Brain pericyte (primary cell): ENCODE measurements around the gene FNIP1.
"Not testable (repeated sequence)": the region's sequence is repeated elsewhere in the genome, so short reads cannot be mapped to it uniquely, and the experiment has no call there.

Experiments used
- DNase-seq: peaks from one replicate; pipeline ENCODE4 v3.0.0-alpha.2; 2012; ENCODE audit warnings: low read depth, low spot score

The FNIP1 gene

GRCh38 chr5:131684595-131684994, 112.2 kb downstream of the FNIP1 start:
- DNase-seq = no peak

DNA sequence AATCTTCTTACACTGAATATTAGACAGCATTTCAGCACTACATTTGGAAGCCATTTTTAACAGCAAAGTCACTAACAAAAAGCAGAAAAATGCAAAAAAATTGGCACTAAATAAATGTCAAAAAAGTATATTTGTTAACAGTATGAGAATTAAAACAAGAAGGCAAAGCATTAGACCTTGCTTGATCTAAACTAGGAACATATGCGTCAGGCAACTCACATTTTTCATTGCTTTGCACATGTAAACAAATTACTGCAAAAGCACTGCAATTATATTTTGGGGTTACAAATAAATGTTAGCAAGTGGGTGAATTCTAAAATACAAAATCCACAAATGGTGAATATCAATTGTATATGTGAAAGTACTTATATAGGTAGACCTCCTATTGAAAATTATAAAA, 112.8 kb downstream of the FNIP1 start:
- DNase-seq = no peak

GRCh38 chr5:131682826-131683225, 114.0 kb downstream of the FNIP1 start:
- DNase-seq = no peak

DNA sequence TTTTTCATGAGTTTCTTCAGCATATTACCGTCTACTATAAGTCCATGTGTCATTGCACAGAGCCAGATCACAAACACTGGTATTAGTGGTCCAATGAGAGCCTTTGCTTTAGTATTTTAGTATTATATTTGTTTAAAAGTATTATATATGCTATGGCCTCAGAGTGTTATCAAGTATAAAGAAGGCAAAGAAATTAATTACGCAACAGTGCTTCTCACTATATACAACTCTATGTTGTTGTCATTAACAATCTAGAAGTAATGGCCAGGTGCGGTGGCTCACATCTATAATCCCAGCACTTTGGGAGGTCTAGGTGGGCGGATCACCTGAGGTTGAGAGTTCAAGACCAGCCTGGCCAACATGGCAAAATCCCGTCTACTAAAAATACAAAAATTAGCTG, 114.6 kb downstream of the FNIP1 start:
- no peak for DNase-seq

- no peak for DNase-seq
Measured at GRCh38 chr5:131679911-131680310, 116.9 kb downstream of the FNIP1 start.

- not testable (repeated sequence) for DNase-seq
Measured at GRCh38 chr5:131678273-131678672, 118.5 kb downstream of the FNIP1 start.

GRCh38 chr5:131677115-131677514, 119.7 kb downstream of the FNIP1 start:
- DNase-seq = no peak

DNA sequence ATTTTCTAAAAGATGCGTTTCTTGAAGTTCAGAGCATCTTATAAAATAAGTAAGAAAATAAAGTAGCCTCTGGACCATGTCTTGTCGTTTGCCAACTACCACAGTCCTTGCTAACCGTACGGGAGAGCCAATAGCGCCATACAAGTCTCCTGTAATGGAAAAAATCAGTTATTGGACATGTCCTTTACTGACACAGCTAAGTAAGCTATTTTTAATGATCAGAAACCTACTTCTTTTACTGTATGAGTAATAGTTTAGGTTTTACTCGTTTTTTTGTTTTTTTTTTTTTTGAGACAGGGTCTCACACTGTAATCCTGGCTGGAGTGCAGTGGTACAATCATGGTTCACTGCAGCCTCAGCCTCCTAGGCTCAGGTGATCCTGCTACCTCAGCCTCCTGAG, 124.0 kb downstream of the FNIP1 start:
- DNase-seq = no peak

DNA sequence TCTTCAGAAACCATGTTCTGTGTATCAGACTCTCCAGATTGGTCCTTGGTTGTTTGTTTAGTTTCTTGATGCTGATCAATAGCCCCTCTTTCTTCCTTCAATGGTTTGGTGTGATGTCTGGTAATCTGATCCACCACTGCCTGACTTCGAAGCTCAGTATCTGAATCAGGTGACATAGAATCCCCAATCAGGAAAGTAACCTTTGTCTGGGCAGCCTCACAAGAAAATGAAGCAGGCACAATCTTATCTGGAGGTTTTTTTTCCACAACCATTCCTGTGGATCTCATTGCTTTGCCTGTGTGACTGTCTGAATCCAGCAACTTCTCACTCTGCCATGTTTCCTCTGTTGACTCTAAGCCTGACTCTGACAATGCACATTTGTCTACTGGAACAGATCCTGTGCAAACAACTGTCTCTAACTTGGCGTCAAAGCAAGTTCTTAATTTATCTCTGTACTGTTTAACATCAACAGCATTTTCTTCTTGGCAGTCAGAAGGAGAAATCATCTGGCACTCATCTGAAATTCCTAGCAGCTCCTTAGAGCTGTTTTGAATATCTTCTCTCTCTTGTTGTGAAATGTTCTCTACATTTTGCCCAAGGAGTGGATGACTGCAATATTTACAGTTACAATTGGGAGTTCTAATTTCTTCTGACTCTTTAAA, 124.7 kb downstream of the FNIP1 start:
- DNase-seq = no peak

- DNase-seq = no peak
Measured at GRCh38 chr5:131671409-131671808, 125.4 kb downstream of the FNIP1 start.

- DNase-seq = no peak
Measured at GRCh38 chr5:131664929-131665328, 131.9 kb downstream of the FNIP1 start.

GRCh38 chr5:131661933-131662332, 134.9 kb downstream of the FNIP1 start:
- DNase-seq = no peak

DNA sequence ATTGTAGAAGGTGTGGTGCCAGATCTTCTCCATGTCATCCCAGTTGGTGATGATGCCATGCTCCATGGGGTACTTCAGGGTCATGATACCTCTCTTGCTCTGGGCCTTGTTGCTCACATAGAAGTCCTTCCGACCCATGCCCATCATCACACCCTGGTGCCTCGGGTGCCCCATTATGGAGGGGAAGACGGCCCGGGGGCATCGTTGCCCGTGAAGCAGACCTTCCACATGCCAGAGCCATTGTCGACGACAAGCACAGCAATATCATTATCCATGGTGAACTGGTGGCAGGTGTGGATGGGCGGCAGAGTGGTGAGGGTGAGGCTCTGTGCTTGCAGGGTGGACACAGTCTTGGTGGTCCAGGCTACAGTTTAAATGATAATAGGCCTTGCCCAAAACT, 137.0 kb downstream of the FNIP1 start:
- DNase-seq = no peak

DNA sequence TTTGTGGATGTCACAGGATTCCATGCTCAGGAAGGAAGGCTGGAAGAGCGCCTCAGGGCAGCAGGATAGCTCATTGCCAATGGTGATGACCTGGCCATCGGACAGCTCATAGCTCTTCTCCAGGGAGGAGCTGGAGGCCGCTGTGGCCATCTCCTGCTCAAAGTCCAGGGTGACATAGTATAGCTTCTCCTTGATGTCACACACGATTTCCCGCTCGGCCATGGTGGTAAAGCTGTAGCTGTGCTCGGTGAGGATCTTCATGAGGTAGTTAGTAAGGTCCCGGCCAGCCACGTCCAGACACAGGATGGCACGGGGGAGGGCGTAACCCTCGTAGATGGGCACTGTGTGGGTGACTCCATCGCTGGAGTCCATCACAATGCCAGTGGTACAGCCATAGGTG, 137.5 kb downstream of the FNIP1 start:
- no peak for DNase-seq

DNA sequence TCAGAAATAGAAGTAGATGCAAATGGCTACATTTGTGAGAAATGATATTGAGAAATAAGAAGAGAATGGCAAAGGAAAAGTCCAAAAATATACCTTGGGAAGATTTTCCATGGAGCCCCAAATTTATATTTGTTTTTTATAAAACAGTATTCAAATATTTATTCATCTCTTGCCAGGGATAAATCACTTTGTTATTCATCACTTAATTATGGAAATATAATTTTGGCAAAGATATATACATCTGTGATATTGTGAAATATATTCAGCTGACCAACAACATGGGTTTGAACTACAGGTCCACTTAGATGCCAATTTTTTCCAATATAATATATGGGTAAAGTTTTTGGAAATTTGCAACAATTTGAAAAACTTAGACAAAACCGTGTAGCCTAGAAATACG, 142.0 kb downstream of the FNIP1 start:
- DNase-seq = no peak

- DNase-seq = no peak
Measured at GRCh38 chr5:131654309-131654708, 142.5 kb downstream of the FNIP1 start.

DNA sequence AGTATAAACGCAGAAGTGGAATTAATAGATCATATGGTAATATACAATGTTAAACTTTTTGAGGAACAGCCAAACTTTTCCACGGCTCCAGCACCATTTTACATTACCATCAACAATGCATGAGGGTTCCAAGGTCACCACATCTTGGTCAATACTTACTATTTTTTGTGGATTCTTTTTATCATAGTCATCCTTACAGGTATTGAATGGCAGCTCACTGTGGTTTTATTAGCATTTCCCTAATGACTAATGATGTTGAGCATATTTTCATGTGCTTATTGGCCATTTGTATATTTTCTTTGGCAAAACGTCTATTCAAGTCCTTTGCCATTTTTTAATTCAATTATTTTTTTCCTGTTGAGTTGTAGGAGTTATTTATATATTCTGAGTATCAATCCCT, 147.7 kb downstream of the FNIP1 start:
- DNase-seq = no peak

GRCh38 chr5:131647048-131647769, 149.6 kb downstream of the FNIP1 start:
- DNase-seq = no peak

DNA sequence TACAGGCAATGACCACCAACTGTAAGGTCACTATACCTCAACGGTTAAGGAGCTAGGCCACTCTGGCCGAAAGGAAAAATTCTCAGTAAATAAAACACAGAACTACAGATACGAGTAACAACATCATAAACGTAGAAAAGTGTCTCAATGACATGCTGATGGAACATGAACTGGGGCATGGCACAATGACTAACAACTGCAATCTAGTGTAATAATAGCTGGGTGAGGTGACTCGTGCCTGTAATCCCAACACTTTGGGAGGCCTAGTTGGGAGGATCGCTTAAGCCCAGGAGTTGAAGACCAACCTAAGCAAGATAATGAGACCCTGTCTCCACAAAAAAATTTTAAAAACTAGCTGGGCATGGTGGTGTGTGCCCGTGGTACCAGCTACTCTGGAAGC, 152.0 kb downstream of the FNIP1 start:
- DNase-seq = no peak

- DNase-seq = no peak
Measured at GRCh38 chr5:131644370-131644769, 152.4 kb downstream of the FNIP1 start.

DNA sequence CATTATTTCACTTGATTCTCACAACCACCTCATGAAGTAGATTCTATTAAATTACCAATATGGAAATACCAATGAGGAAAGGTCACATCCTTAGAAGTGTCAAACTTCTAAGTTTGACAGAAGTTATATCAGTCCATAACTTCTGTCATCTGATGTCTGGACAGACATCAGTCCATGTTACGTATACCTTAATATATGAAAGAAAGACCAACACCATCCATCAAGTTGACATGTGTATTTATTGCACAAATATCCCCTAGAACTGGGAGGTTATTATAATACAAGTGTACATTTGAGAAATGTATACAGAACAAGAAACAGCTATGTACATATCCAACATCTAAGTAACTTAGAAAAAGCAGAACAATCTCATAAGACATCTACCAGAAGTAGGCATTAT, 155.3 kb downstream of the FNIP1 start:
- DNase-seq = no peak

DNA sequence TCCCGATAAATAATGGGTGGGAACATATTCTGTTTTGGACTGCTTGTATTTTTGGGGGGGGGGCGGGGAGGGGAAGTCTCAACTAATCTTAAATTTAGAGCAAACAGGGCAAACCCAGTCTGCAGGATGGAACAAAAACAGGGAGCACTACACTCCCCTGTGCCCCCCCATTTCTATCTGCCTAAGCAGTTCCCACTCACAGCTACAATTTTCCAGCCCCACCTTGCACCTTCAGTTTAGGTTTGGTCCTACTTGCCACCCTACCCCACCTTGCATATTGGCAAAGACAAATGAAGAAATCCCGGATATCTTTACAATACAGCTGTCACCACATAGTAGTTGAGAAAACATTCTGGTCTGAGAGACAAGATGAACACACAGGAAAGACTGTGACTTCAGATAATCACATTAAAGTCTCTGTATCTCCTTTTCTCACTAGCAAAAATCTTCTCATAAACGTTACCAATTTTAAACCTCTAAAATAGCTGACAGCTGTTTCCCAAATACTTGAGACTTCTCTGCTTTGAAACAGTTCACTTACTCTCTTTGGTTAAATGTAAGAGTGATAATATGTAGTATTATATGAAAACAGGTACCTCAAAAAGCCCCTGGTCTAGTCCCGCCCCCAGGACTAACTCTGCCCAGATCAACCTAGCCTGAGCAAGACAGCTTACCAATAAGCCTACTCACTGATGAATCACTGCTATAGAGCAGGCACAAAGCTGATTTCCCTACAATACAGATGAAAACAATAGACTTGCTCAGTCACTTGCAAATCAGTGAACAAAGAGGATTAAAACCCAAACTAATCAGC, 156.6 kb downstream of the FNIP1 start:
- no peak for DNase-seq

- DNase-seq = no peak
Measured at GRCh38 chr5:131639148-131639547, 157.7 kb downstream of the FNIP1 start.
